Hair follicle dermal papilla cell (primary cell): ENCODE data around the gene CCDC82. TPM values are rescaled to one million over a fixed set of nuclear protein-coding genes. Genes with fewer than 3 reads are reported as not detected.

ENCODE experiments used
- small RNA-seq: library from RNA; depleted of rRNA; stranded (forward); fragments of <200 nt; gene quantifications from one replicate; pipeline ENCODE3, GENCODE V24; 2012
- total RNA-seq: library from RNA; depleted of rRNA; stranded (reverse); fragments of >200 nt; gene quantifications from 2 replicates; pipeline ENCODE4 v1.2.3, GENCODE V29; 2012

The CCDC82 gene
- 12.9 and 16.9 TPM in 2 replicates for total RNA-seq

DNA sequence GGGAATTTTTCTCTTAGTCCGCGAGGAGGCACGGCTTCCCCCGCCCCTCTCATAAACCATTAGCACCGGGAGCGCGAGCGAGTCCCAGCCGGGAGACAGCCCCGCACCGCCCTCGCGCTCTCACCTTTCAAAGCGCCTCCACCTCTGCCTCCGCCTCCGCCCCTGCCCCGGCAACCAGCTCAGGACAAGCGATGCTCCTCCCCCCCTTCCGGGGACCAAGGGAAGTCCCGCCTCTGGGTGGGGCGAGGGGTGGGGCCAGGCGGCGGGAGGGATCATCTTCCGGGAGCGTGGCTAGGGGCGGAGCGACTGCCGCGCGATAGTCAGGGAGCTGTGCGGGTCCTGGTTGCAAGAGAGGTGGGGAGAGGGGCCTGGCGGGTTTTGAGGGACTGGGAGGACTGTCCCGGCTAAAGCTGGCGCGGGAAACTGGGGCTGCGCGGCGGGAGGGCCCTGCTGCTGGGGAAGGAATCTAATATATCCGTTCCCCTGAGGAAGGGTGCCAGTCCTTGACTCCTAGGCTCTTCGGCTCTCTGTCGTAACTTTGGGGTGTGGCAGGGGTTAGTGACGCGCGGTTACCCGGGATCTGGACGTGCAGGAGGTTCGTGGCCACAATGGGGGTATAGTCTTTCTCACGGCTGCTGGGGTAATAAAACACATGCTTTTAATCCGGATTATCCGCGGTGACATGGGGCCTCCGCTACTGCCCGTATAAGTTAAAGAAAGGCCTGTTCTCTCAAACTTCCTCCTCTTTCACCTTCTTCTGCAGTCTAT lies at the start of gene CCDC82, which contains the start of gene JRKL:
CCDC82 (minus strand) TSS at position 193 of the 768 bp plus-strand sequence. CDS start 5,165 bp downstream, outside the sequence.
JRKL (plus strand) TSS at position 294 of the 768 bp plus-strand sequence. CDS start 637 bp downstream, outside the sequence.

GRCh38 chr11:96342961-96343711 lies 46.6 kb downstream of the CCDC82 start, which contains the start of gene MAML2:
TSS of gene MAML2 (minus strand) at chr11:96343195. CDS start at chr11:96341895, 1,300 bp downstream.

Small RNAs within 50 kb of the gene (small RNA-seq; reads per million reads assigned to genes)
- gene MIR1260B = not detected

Other genes starting within 250 kb of the CCDC82 start
- gene MAML2, start 46.7 kb downstream of the CCDC82 start, total RNA-seq = 31.2 and 33.4 TPM in 2 replicates
- 9.0 and 9.1 TPM in 2 replicates for gene JRKL, start 101 bp upstream of the CCDC82 start, total RNA-seq